ENCODE results near the gene BARHL2. TPM values are rescaled to one million over a fixed set of nuclear protein-coding genes. Genes with fewer than 3 reads are reported as not detected.

The BARHL2 gene
- polyA plus RNA-seq, 2 of the 4 experiments (the other 2 are of a cell fraction) = not detected

DNA sequence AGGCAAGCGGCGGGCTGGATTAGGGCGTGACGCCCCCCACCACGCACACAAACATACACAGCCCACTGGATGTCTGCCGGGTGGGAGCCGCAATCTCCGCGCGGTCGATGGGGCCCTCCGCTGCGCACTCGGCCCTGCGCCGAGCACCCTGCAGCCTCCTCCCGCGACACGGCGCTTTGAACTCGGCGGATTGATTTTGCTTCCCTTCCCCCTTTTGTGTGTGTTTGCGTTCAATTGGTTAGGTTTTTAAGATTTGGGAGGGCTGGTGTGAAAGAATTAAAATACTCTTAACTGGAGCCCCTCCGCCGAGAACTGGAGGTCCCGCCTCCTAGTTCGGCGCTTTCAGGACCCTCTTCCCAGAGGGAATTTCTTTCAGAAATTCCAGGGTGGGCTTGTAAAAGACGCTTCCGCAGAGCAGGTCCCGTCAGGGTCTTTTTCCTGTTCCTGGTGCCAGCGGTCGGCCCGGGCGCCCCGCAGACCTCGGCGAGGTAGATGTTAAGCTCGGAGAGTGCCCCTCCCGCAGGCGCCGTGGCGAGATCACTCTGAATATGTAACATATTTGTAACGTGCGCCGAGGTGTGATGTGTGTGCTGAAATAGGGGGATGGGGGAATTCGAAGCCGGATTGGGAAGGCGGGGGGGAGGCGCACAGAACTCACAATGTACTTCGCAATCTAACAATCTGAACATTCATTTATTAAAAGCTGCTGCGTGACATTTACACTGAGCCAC lies 8.0 kb upstream of the BARHL2 start:
- TF ChIP-seq ATOH8 (CRISPR knock-in tag; IDR thresholded peaks at IDR 0.05; ENCODE audit: low read depth) (no peak), HES2 (IDR thresholded peaks at IDR 0.05) (no peak), HOXB5 (CRISPR knock-in tag; IDR thresholded peaks at IDR 0.05) (no peak), CHD2 (IDR thresholded peaks at IDR 0.05; ENCODE audit: low read length, partially characterized antibody) (no peak), NPAS2 (CRISPR knock-in tag; IDR thresholded peaks at IDR 0.05; ENCODE audit: borderline replicate concordance) (no peak), RNF2 (IDR thresholded peaks at IDR 0.05; ENCODE audit: borderline replicate concordance, low read depth) (no peak), CBX2 (IDR thresholded peaks at IDR 0.05; ENCODE audit: borderline replicate concordance, low read depth) (no peak), JUNB (IDR thresholded peaks at IDR 0.05) (no peak), ZNF302 (CRISPR knock-in tag; IDR thresholded peaks at IDR 0.05) (no peak), EHF (CRISPR knock-in tag; IDR thresholded peaks at IDR 0.05) (no peak), NR3C1 (IDR thresholded peaks at IDR 0.05) (no peak), POLR2AphosphoS2 (conservative IDR thresholded peaks at IDR 0.05; ENCODE audit: low read length) (no peak), KDM5A (IDR thresholded peaks at IDR 0.05) (no peak), CHD4 (IDR thresholded peaks at IDR 0.05; ENCODE audit: borderline replicate concordance) (no peak)
- TF ChIP-seq, protein P1, sequence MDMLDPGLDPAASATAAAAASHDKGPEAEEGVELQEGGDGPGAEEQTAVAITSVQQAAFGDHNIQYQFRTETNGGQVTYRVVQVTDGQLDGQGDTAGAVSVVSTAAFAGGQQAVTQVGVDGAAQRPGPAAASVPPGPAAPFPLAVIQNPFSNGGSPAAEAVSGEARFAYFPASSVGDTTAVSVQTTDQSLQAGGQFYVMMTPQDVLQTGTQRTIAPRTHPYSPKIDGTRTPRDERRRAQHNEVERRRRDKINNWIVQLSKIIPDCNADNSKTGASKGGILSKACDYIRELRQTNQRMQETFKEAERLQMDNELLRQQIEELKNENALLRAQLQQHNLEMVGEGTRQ (IDR thresholded peaks at IDR 0.05) = no peak
- no peak for DNase-seq (ENCODE audit: low read depth in 1 of 2, low spot score in 1 of 2)
- no peak overlapping the region for H3K4me3 ChIP-seq
- CTCF ChIA-PET = no interaction called here
- WGBS (ENCODE audit: missing lambda C conversion rate) = 83% methylated on average over 48 of the region's 52 CpGs
- H3K27ac ChIP-seq = no peak overlapping the region
- no peak for FAIRE-seq
- H3K9me3 ChIP-seq = no peaks in the 10 kb centered on the region
- POLR2A ChIA-PET = no interaction called here
- ATAC-seq = no peak
- H3K4me1 ChIP-seq = no peaks in the 10 kb centered on the region
- no peak overlapping the region for H3K4me2 ChIP-seq

DNA sequence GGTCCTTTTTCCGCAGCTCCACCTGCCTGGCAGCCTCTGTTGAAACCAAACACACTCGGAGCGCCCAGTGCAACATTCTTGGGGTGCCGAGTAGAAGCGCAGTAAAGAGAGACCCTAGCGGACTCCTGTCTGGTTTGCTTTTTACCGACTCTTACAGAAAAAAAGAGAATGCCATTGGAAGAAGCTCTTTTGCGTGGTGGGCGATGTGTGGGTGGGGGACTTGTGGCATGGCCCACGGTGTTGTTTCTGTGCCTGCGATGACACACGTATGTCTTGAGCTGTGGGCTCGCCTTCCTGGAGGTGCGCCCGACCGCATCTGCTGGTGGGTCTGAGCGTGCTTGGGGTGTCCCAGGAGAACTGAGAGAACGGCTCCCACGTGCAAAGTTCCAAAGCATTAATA lies 7.3 kb upstream of the BARHL2 start:
- ChIA-PET POLR2A (no interaction called here), CTCF (no interaction called here)
- DNase-seq (ENCODE audit: low read depth in 1 of 2, low spot score in 1 of 2) = no peak
- ATAC-seq = no peak
- no peaks in the 10 kb centered on the region for H3K4me1 ChIP-seq
- H3K4me3 ChIP-seq = no peak overlapping the region
- 81% methylated on average over 19 of the region's 19 CpGs for WGBS (ENCODE audit: missing lambda C conversion rate)
- TF ChIP-seq MAFK (IDR thresholded peaks at IDR 0.05; ENCODE audit: partially characterized antibody) = no peak
- no peak for TF ChIP-seq EHMT2 (IDR thresholded peaks at IDR 0.05; ENCODE audit: low read depth)
- TF ChIP-seq HDAC2 (IDR thresholded peaks at IDR 0.05) = no peak
- no peak for TF ChIP-seq PHF8 (IDR thresholded peaks at IDR 0.05; ENCODE audit: borderline replicate concordance, low read depth)
- TF ChIP-seq TFCP2L1 (CRISPR knock-in tag; IDR thresholded peaks at IDR 0.05) = no peak
- TF ChIP-seq ATOH8 (CRISPR knock-in tag; IDR thresholded peaks at IDR 0.05; ENCODE audit: low read depth) = no peak
- TF ChIP-seq EHF (CRISPR knock-in tag; IDR thresholded peaks at IDR 0.05) = no peak
- no peak for TF ChIP-seq RARB (CRISPR knock-in tag; IDR thresholded peaks at IDR 0.05)
- TF ChIP-seq RCOR1 (IDR thresholded peaks at IDR 0.05; ENCODE audit: low read depth, low read length) = no peak
- TF ChIP-seq ESRRA (IDR thresholded peaks at IDR 0.05; ENCODE audit: borderline replicate concordance, low read length) = no peak
- no peak overlapping the region for H3K4me2 ChIP-seq
- H3K27ac ChIP-seq = no peak overlapping the region
- no peak for FAIRE-seq
- no peaks in the 10 kb centered on the region for H3K9me3 ChIP-seq

Measured in A549 (cell line).